Natural killer cell (primary cell): ENCODE measurements around the gene RAB11FIP5. TPM values are rescaled to one million over a fixed set of nuclear protein-coding genes. Genes with fewer than 3 reads are reported as not detected.
"Not testable (repeated sequence)": the region's sequence is repeated elsewhere in the genome, so short reads cannot be mapped to it uniquely, and the experiment has no call there.

Source experiments
- ATAC-seq, 3 donors: fragments of 150-1000 bp in 2 of 3; fragments of 200-7000 bp in 1 of 3; cut with Tn5 transposase; 1 replicate in 1 of 3; 2 replicates in 2 of 3; pipeline ENCODE4 v1.10.0; 2021; ENCODE audit warnings: mild to moderate bottlenecking in 2 of 3, moderate library complexity in 2 of 3
- DNase-seq, 2 donors: peaks; one replicate each; pipeline versions ENCODE4 v3.0.0 to v3.0.0-alpha.2; 2013 to 2021; ENCODE audit warnings: mixed read lengths in 1 of 2
- H3K27ac ChIP-seq: one replicate; pipeline ENCODE4 v1.5.1; 2013; ENCODE audit warnings: mild to moderate bottlenecking, low read length
- H3K27me3 ChIP-seq: one replicate; pipeline ENCODE4 v1.6.1; 2013; ENCODE audit warnings: low read length; ENCODE audit not compliant: control insufficient read depth, insufficient read depth
- H3K36me3 ChIP-seq: one replicate; pipeline ENCODE4 v1.6.1; 2013; ENCODE audit warnings: low read length; ENCODE audit not compliant: control insufficient read depth, insufficient read depth
- H3K4me1 ChIP-seq: one replicate; pipeline ENCODE4 v1.6.1; 2013; ENCODE audit warnings: low read length; ENCODE audit not compliant: control insufficient read depth, insufficient read depth
- H3K4me3 ChIP-seq: one replicate; pipeline ENCODE4 v1.5.1; 2013; ENCODE audit warnings: low read length
- H3K9me3 ChIP-seq: one replicate; pipeline ENCODE4 v1.6.1; 2013; ENCODE audit warnings: low read length; ENCODE audit not compliant: control insufficient read depth, insufficient read depth
- H3K27ac Mint-ChIP-seq, 2 donors: one replicate each; pipeline ENCODE4 v1.8.0; 2022; ENCODE audit warnings: mild to moderate bottlenecking in 2 of 2, mixed read lengths in 2 of 2, moderate library complexity in 1 of 2
- H3K27me3 Mint-ChIP-seq, 2 donors: one replicate each; pipeline ENCODE4 v1.8.0; 2022; ENCODE audit warnings: low read depth in 2 of 2, mixed read lengths in 2 of 2
- H3K36me3 Mint-ChIP-seq: one replicate; pipeline ENCODE4 v1.8.0; 2022; ENCODE audit warnings: mixed read lengths
- H3K4me1 Mint-ChIP-seq, 2 donors: one replicate each; pipeline ENCODE4 v1.8.0; 2022; ENCODE audit warnings: mixed read lengths in 2 of 2
- H3K4me3 Mint-ChIP-seq: one replicate; pipeline ENCODE4 v1.8.0; 2022; ENCODE audit warnings: mild to moderate bottlenecking, moderate library complexity, mixed read lengths
- H3K9me3 Mint-ChIP-seq, 2 donors: one replicate each; pipeline ENCODE4 v1.8.0; 2022; ENCODE audit warnings: mixed read lengths in 2 of 2
- CTCF ChIP-seq: fragments of 200-600 bp; IDR thresholded peaks from one replicate; pipeline ENCODE4 v1.8.0; 2022; ENCODE audit warnings: antibody characterized with exemption
- WGBS: methylation state at CpG from one replicate; pipeline ENCODE4 v1.1.7; 2013; ENCODE audit warnings: missing lambda C conversion rate; ENCODE audit not compliant: insufficient coverage; 5-methylcytosine and 5-hydroxymethylcytosine counted together
- intact Hi-C: fragments of 100-400 bp; cut with micrococcal nuclease; formaldehyde crosslinking; loops from one replicate; pipeline ENCODE4 v1.14.2; 2022
- total RNA-seq, 4 donors: library from RNA; stranded (reverse); fragments of 120-200 nt in 1 of 4; gene quantifications; one replicate each; pipeline versions ENCODE4 v1.2.3 to v1.2.4, GENCODE V29; 2013 to 2022

The RAB11FIP5 gene
- total RNA-seq, 3 donors from 2014 or later (not counting 1 experiment from before 2014, with no cell fraction given), result 4.9 to 15.9 (median 11.2) TPM

GRCh38 chr2:73131807-73132206 is 19.1 kb upstream of the RAB11FIP5 start:
- H3K4me1 Mint-ChIP-seq, result no peaks in the 10 kb centered on the region
- no peaks in the 10 kb centered on the region for H3K9me3 Mint-ChIP-seq
- H3K36me3 Mint-ChIP-seq, result no peaks in the 10 kb centered on the region
- intact Hi-C loops, result no loop called here
- H3K4me1 ChIP-seq, result no peaks in the 10 kb centered on the region
- no peaks in the 10 kb centered on the region for H3K36me3 ChIP-seq
- H3K4me3 Mint-ChIP-seq, result no peak overlapping the region
- H3K9me3 ChIP-seq, result no peaks in the 10 kb centered on the region
- H3K4me3 ChIP-seq, result no peak overlapping the region
- DNase-seq (no peak), ATAC-seq (no peak)
- H3K27me3 Mint-ChIP-seq, result peaks cover 20 to 27% of the 10 kb centered on the region in 2 donors
- no peaks in the 10 kb centered on the region for H3K27me3 ChIP-seq
- H3K27ac ChIP-seq, result no peak overlapping the region
- WGBS, result 100% methylated on average over 3 of the region's 3 CpGs
- no peak overlapping the region for H3K27ac Mint-ChIP-seq
- TF ChIP-seq CTCF, result no peak

DNA sequence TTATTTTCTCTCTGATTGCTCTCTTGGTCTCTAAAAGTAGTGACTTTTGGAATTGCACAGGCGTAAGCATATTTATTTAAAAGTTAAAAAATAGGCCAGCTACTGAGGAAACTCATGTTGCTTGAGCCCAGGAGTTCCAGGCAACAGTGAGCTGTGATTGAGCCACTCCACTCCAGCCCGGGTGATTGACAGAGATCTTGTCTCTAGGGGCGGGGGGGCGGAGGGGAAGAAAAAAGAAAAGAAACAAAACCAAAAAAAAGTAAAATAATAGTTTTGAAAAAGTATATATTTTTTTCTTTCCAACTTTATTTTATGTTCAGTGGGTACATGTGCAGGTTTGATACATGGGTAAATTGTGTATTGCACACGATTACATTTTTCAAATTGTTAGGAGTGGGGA is 18.0 kb upstream of the RAB11FIP5 start:
- H3K4me3 Mint-ChIP-seq, result no peak overlapping the region

DNA sequence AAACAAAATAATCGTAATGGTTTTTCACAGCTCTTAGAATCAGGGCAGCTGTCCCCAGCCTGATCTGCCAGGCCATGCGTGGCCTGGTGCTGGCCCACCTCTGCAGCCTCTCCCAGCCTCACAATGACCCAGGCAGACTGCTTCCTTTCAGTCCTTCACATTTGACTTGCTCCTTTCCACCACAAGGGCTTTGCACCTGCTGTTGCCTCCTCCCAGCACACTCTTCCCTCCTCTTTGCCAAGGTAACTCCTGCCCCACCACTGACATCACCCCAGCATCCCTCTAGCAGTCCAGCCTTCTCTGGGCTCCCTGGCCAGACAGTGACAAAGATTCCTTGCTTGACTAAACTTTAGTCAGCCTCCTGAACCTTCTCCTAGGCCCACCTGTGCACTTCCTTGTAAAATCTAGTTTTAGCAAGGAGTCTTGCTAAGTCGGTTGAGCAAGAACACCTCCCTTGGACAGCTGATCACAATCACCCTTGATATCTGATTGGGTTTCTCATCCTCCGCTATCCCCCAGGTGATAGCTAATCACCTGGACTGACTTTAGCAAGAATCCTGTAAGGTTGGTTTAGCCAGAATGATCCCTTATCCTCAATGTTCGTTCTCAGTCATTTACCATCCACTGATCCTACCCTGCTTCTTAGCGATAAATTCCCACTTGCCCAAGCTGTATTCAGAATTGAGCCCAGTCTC is 16.2 kb upstream of the RAB11FIP5 start:
- Histone ChIP-seq H3K27ac (no peak overlapping the region), H3K9me3 (no peaks in the 10 kb centered on the region), H3K4me1 (no peaks in the 10 kb centered on the region), H3K27me3 (no peaks in the 10 kb centered on the region), H3K4me3 (no peak overlapping the region), H3K36me3 (no peaks in the 10 kb centered on the region)
- DNase-seq, result no peak
- no peak overlapping the region for H3K4me3 Mint-ChIP-seq
- no peaks in the 10 kb centered on the region for H3K9me3 Mint-ChIP-seq
- no peaks in the 10 kb centered on the region for H3K36me3 Mint-ChIP-seq
- H3K4me1 Mint-ChIP-seq, result no peaks in the 10 kb centered on the region
- TF ChIP-seq CTCF, result no peak
- intact Hi-C loops, result no loop called here
- WGBS, result 86% methylated on average over 6 of the region's 6 CpGs
- H3K27me3 Mint-ChIP-seq, result peaks cover 22 to 23% of the 10 kb centered on the region in 2 donors
- H3K27ac Mint-ChIP-seq, result peak overlapping the region in 1 of 2 donors; percentile 68
- ATAC-seq, result no peak

More for the DNA sequence above, 18.0 kb upstream of the RAB11FIP5 start:
- Histone ChIP-seq H3K9me3 (no peaks in the 10 kb centered on the region), H3K27ac (no peak overlapping the region), H3K4me1 (no peaks in the 10 kb centered on the region), H3K4me3 (no peak overlapping the region), H3K36me3 (no peaks in the 10 kb centered on the region), H3K27me3 (no peaks in the 10 kb centered on the region)
- H3K36me3 Mint-ChIP-seq, result no peaks in the 10 kb centered on the region
- no peak overlapping the region for H3K27ac Mint-ChIP-seq
- no peaks in the 10 kb centered on the region for H3K4me1 Mint-ChIP-seq
- peaks cover 22 to 29% of the 10 kb centered on the region in 2 donors for H3K27me3 Mint-ChIP-seq
- TF ChIP-seq CTCF, result no peak
- DNase-seq (no peak), ATAC-seq (no peak)
- no peaks in the 10 kb centered on the region for H3K9me3 Mint-ChIP-seq
- intact Hi-C loops, result no loop called here
- WGBS, result 95% methylated on average over 3 of the region's 5 CpGs

GRCh38 chr2:73122536-73122935 is 9.8 kb upstream of the RAB11FIP5 start:
- Histone ChIP-seq H3K27ac (no peak overlapping the region), H3K4me1 (no peaks in the 10 kb centered on the region), H3K4me3 (no peak overlapping the region), H3K36me3 (no peaks in the 10 kb centered on the region), H3K27me3 (no peaks in the 10 kb centered on the region), H3K9me3 (no peaks in the 10 kb centered on the region)
- Mint-ChIP-seq H3K27ac (no peak overlapping the region), H3K27me3 (peaks cover 12 to 23% of the 10 kb centered on the region in 2 donors), H3K9me3 (no peaks in the 10 kb centered on the region), H3K4me1 (no peaks in the 10 kb centered on the region), H3K4me3 (no peak overlapping the region), H3K36me3 (no peaks in the 10 kb centered on the region)
- DNase-seq, result no peak
- WGBS, result 27% methylated on average over 1 of the region's 1 CpG
- intact Hi-C loops, result no loop called here
- TF ChIP-seq CTCF, result no peak
- ATAC-seq, result no peak

DNA sequence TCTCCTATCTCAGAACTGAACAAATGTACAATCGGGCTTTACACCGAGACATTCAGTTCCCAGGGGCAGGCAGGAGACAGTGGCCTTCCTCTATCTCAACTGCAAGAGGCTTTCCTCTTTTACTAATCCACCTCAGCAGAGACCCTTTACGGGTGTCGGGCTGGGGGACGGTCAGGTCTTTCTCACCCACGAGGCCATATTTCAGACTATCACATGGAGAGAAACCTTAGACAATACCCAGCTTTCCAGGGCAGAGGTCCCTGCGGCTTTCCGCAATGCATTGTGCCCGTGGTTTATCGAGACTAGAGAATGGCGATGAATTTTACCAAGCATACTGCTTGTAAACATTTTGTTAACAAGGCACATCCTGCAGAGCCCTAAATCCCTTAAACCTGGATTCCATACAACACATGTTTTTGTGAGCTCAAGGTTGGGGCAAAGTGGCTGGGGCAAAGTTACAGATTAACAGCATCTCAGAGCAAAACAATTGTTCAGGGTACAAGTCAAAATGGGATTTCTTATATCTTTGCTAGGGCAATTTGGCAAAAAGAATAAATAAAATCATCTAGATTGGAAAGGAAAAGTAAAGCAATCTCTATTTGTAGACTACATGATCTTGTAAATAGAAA is 7.0 kb upstream of the RAB11FIP5 start:
- intact Hi-C loops, H3K4me3 ChIP-seq, ATAC-seq, H3K9me3 Mint-ChIP-seq, H3K36me3 ChIP-seq, H3K27ac ChIP-seq, H3K4me3 Mint-ChIP-seq, DNase-seq, H3K9me3 ChIP-seq, H3K36me3 Mint-ChIP-seq, H3K4me1 Mint-ChIP-seq, H3K27ac Mint-ChIP-seq, H3K27me3 ChIP-seq, H3K4me1 ChIP-seq: not testable (repeated sequence)
- H3K27me3 Mint-ChIP-seq, result peaks cover 9 to 16% of the 10 kb centered on the region in 2 donors
- 90% methylated on average over 11 of the region's 11 CpGs for WGBS
